ENCODE data around the gene TNNI2.

Gene TNNI2

DNA sequence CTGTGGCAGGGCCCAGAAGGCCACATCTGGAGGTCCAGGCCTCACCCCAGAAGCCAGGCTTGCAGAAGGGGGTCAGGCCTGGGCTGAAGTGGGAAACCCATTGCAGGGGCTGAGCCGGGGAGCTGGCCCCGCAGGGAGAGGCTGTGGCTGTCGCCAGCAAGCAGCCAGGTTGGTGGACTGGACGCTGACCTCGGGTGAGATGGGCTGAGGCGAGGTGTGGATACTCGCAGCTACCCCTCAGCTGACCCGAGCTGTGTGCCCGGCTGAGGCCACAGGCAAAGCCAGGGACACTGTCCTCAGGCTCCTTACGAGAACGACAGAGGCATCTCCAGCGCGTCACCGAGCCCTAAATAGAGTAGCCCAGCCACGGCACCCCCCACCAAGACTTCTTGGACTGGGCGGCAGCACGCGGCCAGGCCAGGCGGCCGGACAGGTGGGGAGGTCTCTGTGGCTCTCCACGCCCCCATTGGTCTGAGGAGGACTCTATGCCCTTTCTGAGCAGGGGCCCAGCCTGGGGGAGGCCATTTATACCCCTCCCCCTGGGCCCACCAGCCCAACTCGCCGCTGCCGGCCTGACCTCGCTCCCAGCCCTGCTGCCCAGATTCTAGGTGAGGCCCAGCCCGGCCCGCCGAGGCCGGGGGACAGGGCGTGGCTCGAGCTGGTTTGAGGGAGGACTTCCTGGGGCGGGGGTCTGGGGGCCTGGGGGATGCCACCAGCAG is at the start of gene TNNI2:
TNNI2 (plus strand) TSS at position 556 of the 719 bp plus-strand sequence. CDS start 716 bp downstream, outside the sequence.
- no peak within 1 kb of the TSS for H3K4me3 ChIP-seq (replicated peaks; ENCODE audit: low read depth, low read length)
- no peak for DNase-seq (ENCODE audit: extremely low read depth, low read depth)
- no peak for TF ChIP-seq CTCF (IDR thresholded peaks at IDR 0.05; ENCODE audit: low read depth, low read length, missing control alignments)

DNA sequence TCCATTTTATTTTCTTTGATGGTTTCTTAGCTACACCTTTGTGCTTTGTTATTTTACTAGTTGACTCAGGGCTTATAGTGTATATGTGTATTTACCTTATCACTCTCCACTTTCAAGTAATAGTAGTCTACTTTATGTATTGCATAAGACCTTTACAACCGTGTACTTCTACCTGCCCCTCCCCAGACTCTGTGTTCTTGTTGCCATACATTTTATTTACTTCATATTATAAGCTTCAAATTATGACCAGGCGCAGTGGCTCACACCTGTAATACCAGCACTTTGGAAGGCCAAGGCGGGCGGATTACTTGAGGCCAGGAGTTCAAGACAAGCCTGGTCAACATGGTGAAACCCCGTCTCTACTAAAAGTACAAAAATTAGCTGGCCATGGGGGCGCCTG is 46.9 kb upstream of the TNNI2 start:
- TF ChIP-seq CTCF (IDR thresholded peaks at IDR 0.05; ENCODE audit: low read depth, low read length, missing control alignments), result no peak
- DNase-seq (ENCODE audit: extremely low read depth, low read depth), result no peak
- H3K4me3 ChIP-seq (replicated peaks; ENCODE audit: low read depth, low read length), result no peak overlapping the region

- no peak overlapping the region for H3K4me3 ChIP-seq (replicated peaks; ENCODE audit: low read depth, low read length)
- no peak for DNase-seq (ENCODE audit: extremely low read depth, low read depth)
- no peak for TF ChIP-seq CTCF (IDR thresholded peaks at IDR 0.05; ENCODE audit: low read depth, low read length, missing control alignments)
Measured at GRCh38 chr11:1792461-1792860, 46.3 kb upstream of the TNNI2 start.

GRCh38 chr11:1793081-1793480 is 45.7 kb upstream of the TNNI2 start:
- no peak overlapping the region for H3K4me3 ChIP-seq (replicated peaks; ENCODE audit: low read depth, low read length)
- TF ChIP-seq CTCF (IDR thresholded peaks at IDR 0.05; ENCODE audit: low read depth, low read length, missing control alignments), result no peak

DNA sequence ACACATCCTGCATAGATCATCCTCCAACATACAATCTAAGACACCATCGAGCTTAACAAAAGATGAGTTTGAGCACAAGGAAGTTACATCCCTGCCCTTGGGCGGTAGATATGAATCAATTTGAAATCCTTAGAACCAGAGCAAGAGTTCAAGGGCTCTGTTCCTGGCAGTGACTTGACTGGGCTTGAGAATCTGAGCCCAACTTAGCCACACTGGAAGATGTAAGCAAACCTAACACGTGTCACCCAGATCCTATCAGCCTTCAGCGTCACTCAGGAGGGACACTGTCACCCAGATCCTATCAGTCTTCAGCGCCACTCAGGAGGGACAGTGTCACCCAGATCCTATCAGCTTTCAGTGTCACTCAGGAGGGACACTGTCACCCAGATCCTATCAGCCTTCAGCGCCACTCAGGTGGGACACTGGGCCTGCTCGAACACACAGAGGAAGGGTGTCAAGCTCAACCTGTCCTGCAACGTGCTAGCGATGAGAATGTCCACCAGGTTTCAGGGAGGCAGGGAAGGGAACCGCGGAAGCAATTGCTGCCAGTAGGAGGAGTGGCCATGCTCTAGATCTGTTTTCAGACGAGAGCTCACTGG is 42.3 kb upstream of the TNNI2 start:
- TF ChIP-seq CTCF (IDR thresholded peaks at IDR 0.05; ENCODE audit: low read depth, low read length, missing control alignments), result no peak
- no peak overlapping the region for H3K4me3 ChIP-seq (replicated peaks; ENCODE audit: low read depth, low read length)
- no peak for DNase-seq (ENCODE audit: extremely low read depth, low read depth)

More at GRCh38 chr11:1793081-1793480, 45.7 kb upstream of the TNNI2 start:
- DNase-seq (ENCODE audit: extremely low read depth, low read depth), result no peak

GRCh38 chr11:1797391-1798125 is 41.2 kb upstream of the TNNI2 start:
- no peak overlapping the region for H3K4me3 ChIP-seq (replicated peaks; ENCODE audit: low read depth, low read length)
- TF ChIP-seq CTCF (IDR thresholded peaks at IDR 0.05; ENCODE audit: low read depth, low read length, missing control alignments), result no peak
- no peak for DNase-seq (ENCODE audit: extremely low read depth, low read depth)
